Measurements from ENCODE around the gene KRTAP4-12. TPM values are rescaled to one million over a fixed set of nuclear protein-coding genes. Genes with fewer than 3 reads are reported as not detected.
"Not testable (repeated sequence)": the region's sequence is repeated elsewhere in the genome, so short reads cannot be mapped to it uniquely, and the experiment has no call there.

The KRTAP4-12 gene
- total RNA-seq, 1 experiment from 2014 or later = not detected

GRCh38 chr17:41151525-41151924 lies 27.5 kb upstream of the KRTAP4-12 start:
- CTCF ChIA-PET = no interaction called here
- Histone ChIP-seq H3K4me3 (ENCODE audit: low read depth, low read length, poor library complexity, severe bottlenecking) (no peak overlapping the region), H3K36me3 (ENCODE audit: insufficient read depth, low read length, poor library complexity, severe bottlenecking) (no peaks in the 10 kb centered on the region), H3K27me3 (replicated peaks; ENCODE audit: insufficient read depth, low read depth, low read length, poor library complexity) (no peaks in the 10 kb centered on the region), H3K9me3 (ENCODE audit: low read depth, low read length, poor library complexity, severe bottlenecking) (no peaks in the 10 kb centered on the region), H3K27ac (ENCODE audit: low read depth, low read length, poor library complexity, severe bottlenecking) (no peak overlapping the region), H3K4me1 (ENCODE audit: insufficient read depth, low read length, poor library complexity, severe bottlenecking) (peaks cover 30% of the 10 kb centered on the region)
- BruUV-seq (replicated peaks) = no TSS peak
- POLR2A ChIA-PET (ENCODE audit: low non-redundant PET) = no interaction called here
- DNase-seq (ENCODE audit: low spot score) = no peak
- intact Hi-C loops (cut with micrococcal nuclease; ENCODE audit: unreplicated experiment) = no loop called here
- no peak for TF ChIP-seq EZH2 (IDR thresholded peaks at IDR 0.05; ENCODE audit: borderline replicate concordance, low read depth, low read length, poor library complexity, severe bottlenecking)
- TF ChIP-seq CTCF (conservative IDR thresholded peaks at IDR 0.05; ENCODE audit: low read depth, low read length) = no peak

- Histone ChIP-seq H3K27ac (ENCODE audit: low read depth, low read length, poor library complexity, severe bottlenecking) (peak overlapping the region; percentile 96), H3K4me1 (ENCODE audit: insufficient read depth, low read length, poor library complexity, severe bottlenecking) (peaks cover 43% of the 10 kb centered on the region), H3K4me3 (ENCODE audit: low read depth, low read length, poor library complexity, severe bottlenecking) (no peak overlapping the region), H3K9me3 (ENCODE audit: low read depth, low read length, poor library complexity, severe bottlenecking) (no peaks in the 10 kb centered on the region), H3K36me3 (ENCODE audit: insufficient read depth, low read length, poor library complexity, severe bottlenecking) (no peaks in the 10 kb centered on the region), H3K27me3 (replicated peaks; ENCODE audit: insufficient read depth, low read depth, low read length, poor library complexity) (no peaks in the 10 kb centered on the region)
- no TSS peak for BruUV-seq (replicated peaks)
- DNase-seq (ENCODE audit: low spot score) = no peak
- intact Hi-C loops (cut with micrococcal nuclease; ENCODE audit: unreplicated experiment) = no loop called here
- TF ChIP-seq EZH2 (IDR thresholded peaks at IDR 0.05; ENCODE audit: borderline replicate concordance, low read depth, low read length, poor library complexity, severe bottlenecking) = no peak
- no peak for TF ChIP-seq CTCF (conservative IDR thresholded peaks at IDR 0.05; ENCODE audit: low read depth, low read length)
- POLR2A ChIA-PET (ENCODE audit: low non-redundant PET) = no interaction called here
- CTCF ChIA-PET = no interaction called here
Observed at GRCh38 chr17:41150026-41150425, 26.0 kb upstream of the KRTAP4-12 start.

- H3K27me3 ChIP-seq (replicated peaks; ENCODE audit: insufficient read depth, low read depth, low read length, poor library complexity) = no peaks in the 10 kb centered on the region
- ChIA-PET CTCF (no interaction called here), POLR2A (ENCODE audit: low non-redundant PET) (no interaction called here)
- BruUV-seq (replicated peaks) = no TSS peak
- H3K4me3 ChIP-seq (ENCODE audit: low read depth, low read length, poor library complexity, severe bottlenecking) = no peak within 1 kb of the TSS
- TF ChIP-seq CTCF (conservative IDR thresholded peaks at IDR 0.05; ENCODE audit: low read depth, low read length) (no peak), EZH2 (IDR thresholded peaks at IDR 0.05; ENCODE audit: borderline replicate concordance, low read depth, low read length, poor library complexity, severe bottlenecking) (no peak)
- H3K4me1 ChIP-seq (ENCODE audit: insufficient read depth, low read length, poor library complexity, severe bottlenecking) = peaks cover 43% of the 10 kb centered on the region
- peak within 1 kb of the TSS; percentile 96 for H3K27ac ChIP-seq (ENCODE audit: low read depth, low read length, poor library complexity, severe bottlenecking)
- no peaks in the 10 kb centered on the region for H3K9me3 ChIP-seq (ENCODE audit: low read depth, low read length, poor library complexity, severe bottlenecking)
- intact Hi-C loops (cut with micrococcal nuclease; ENCODE audit: unreplicated experiment) = loop anchor here (5.0 kb wide), 4 partner anchors 178 to 518 kb away; no protein-coding TSS in a partner anchor
- DNase-seq (ENCODE audit: low spot score) = no peak
- no peaks in the 10 kb centered on the region for H3K36me3 ChIP-seq (ENCODE audit: insufficient read depth, low read length, poor library complexity, severe bottlenecking)
Observed at GRCh38 chr17:41149652-41149985, 25.6 kb upstream of the KRTAP4-12 start, which contains the start of gene KRTAP4-5. KRTAP4-5 (minus strand) TSS chr17:41149825; CDS start chr17:41149767, 58 bp downstream.

DNA sequence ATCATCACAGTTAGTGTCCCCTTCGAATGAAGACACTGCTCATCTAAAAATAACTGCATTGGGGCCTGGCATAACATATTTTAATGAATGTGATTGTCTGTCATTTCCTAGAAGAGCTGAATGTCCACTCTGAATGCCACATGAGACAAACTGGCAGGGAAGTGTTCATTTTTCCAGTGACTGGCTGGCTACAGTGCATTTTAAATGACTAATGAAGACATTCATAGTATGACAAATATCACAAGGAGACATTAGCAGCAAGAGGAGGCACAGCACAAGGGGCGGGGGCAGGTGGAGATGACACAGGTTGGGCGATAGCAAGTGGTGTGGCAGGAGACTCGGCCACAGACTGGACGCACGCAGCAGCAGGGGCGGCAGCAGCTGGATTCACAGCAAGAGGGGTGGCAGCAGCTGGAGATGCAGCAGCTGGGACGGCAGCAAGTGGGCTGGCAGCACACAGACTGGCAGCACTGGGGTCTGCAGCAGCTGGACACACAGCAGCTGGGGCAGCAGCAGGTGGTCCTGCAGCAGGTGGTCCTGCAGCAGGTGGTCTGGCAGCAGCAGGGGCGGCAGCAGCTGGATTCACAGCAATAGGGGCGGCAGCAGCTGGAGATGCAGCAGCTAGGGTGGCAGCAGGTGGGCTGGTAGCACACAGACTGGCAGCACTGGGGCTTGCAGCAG lies 25.1 kb upstream of the KRTAP4-12 start:
- H3K9me3 ChIP-seq (ENCODE audit: low read depth, low read length, poor library complexity, severe bottlenecking); BruUV-seq (replicated peaks); H3K36me3 ChIP-seq (ENCODE audit: insufficient read depth, low read length, poor library complexity, severe bottlenecking); H3K4me3 ChIP-seq (ENCODE audit: low read depth, low read length, poor library complexity, severe bottlenecking); POLR2A ChIA-PET (ENCODE audit: low non-redundant PET); H3K27me3 ChIP-seq (replicated peaks; ENCODE audit: insufficient read depth, low read depth, low read length, poor library complexity): not testable (repeated sequence)
- CTCF ChIA-PET = interaction anchor here (0.5 kb wide), 1 partner anchor 499 kb away, joined by 10 read pairs; no protein-coding TSS in a partner anchor
- peaks cover 40% of the 10 kb centered on the region for H3K4me1 ChIP-seq (ENCODE audit: insufficient read depth, low read length, poor library complexity, severe bottlenecking)
- intact Hi-C loops (cut with micrococcal nuclease; ENCODE audit: unreplicated experiment) = loop anchor here (5.0 kb wide), 4 partner anchors 178 to 518 kb away; no protein-coding TSS in a partner anchor
- H3K27ac ChIP-seq (ENCODE audit: low read depth, low read length, poor library complexity, severe bottlenecking) = peak overlapping the region; percentile 96
- DNase-seq (ENCODE audit: low spot score) = peak; percentile 28
